ENCODE results near the gene PTGES3. TPM values are rescaled to one million over a fixed set of nuclear protein-coding genes. Genes with fewer than 3 reads are reported as not detected.

PTGES3 gene
- total and polyA plus RNA-seq, 7 experiments from 2014 or later, result 111 to 289 (median 154) TPM

DNA sequence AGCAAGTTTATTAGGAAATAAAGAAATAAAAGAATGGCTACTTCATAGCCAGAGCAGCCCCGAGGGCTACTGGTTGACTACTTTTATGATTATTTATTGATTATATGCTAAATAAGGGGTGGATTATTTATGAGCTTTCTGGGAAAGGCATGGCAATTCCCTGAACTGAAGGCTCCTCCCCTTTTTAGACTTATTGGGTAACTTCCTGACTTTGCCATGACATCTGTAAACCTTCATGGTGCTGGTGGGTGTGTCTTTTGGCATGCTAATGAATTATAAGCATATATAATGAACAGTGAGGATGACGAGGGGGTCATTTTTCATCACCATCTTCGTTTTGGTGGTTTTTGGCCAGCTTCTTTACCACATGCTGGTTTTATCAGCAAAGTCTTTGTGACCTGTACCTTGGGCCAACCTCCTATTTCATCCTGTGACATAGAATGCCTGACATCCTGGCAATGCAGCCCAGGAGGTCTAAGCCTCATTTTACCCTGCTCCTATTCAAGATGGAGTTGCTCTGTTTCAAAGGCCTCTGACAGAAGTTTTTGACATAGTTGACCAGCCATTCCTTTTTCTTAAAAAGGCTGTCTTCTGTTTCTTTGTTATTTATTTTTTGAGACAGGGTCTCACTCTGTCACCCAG lies 11.1 kb upstream of the PTGES3 start:
- no peaks in the 10 kb centered on the region for H3K36me3 ChIP-seq (ENCODE audit: control insufficient read depth in 2 of 3, insufficient read depth in 3 of 3, low read length in 3 of 3)
- peak; percentile 41 for ATAC-seq
- intact Hi-C loops (cut with micrococcal nuclease), result no loop called here
- DNase-seq, result no peak
- H3K4me3 ChIP-seq (ENCODE audit: low read length), result no peak overlapping the region
- H3K36me3 Mint-ChIP-seq, result peaks cover 0 to 3% (median 0%) of the 10 kb centered on the region in 5 donors
- ChIA-PET CTCF (no interaction called here), POLR2A (interaction anchor here (0.8 to 1.3 kb wide), 2 partner anchors 11 to 15 kb away, joined by 4 to 7 read pairs; partner anchors contain the start of gene PTGES3)
- H3K27ac Mint-ChIP-seq, result no peak overlapping the region
- H3K9me3 ChIP-seq (ENCODE audit: control insufficient read depth in 2 of 3, low read length in 3 of 3), result no peaks in the 10 kb centered on the region
- H3K9me3 Mint-ChIP-seq, result peaks cover 0 to 2% (median 0%) of the 10 kb centered on the region in 11 donors
- no peaks in the 10 kb centered on the region for H3K4me1 ChIP-seq (ENCODE audit: control insufficient read depth in 2 of 2, insufficient read depth in 2 of 2, low read length in 2 of 2)
- peaks cover 0 to 7% (median 0%) of the 10 kb centered on the region in 5 donors for H3K27me3 Mint-ChIP-seq
- no peak overlapping the region for H3K27ac ChIP-seq (ENCODE audit: low read depth, low read length)
- H3K4me1 Mint-ChIP-seq, result peaks cover 0 to 11% (median 3%) of the 10 kb centered on the region in 7 donors
- no peaks in the 10 kb centered on the region for H3K27me3 ChIP-seq (ENCODE audit: control insufficient read depth in 2 of 2, insufficient read depth in 2 of 2, low read length in 2 of 2)
- H3K4me3 Mint-ChIP-seq, result no peak overlapping the region

DNA sequence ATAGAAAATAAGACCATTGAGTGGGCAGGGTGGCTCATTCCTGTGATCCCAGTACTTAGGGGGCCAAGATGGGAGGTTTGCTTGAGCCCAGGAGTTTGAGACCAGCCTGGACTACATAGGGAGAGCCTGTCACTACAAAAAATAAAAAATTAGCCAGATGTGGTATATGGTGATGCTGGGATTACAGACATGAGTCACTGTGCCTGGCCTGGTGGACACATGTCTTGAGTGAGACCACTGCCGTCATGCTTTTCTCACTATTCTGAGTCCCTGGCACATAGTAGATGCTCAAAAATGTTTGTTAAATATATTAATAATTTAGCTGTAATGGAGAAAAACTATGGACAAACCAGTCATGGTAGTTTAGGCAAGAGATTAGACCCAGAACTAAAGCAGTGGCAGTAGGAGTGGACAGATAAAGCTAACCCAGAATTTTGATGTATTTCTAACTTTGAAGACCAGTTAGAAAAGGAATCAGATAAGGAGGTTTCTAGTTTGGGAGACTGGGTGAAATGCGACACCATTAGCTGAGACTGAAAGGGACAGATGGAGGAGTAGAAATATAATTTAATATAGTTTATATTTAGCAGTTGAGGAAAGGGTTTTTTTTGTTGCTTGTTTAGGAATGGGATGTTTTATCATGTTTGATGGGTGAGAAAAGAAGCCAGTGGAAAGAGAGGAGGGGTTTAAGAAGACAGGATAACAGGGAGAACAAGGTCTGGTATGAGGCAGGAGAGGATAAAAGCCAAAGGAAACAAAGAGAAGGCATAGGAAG lies 7.4 kb upstream of the PTGES3 start:
- Mint-ChIP-seq H3K4me1 (peaks cover 0 to 6% (median 0%) of the 10 kb centered on the region in 7 donors), H3K27ac (peak overlapping the region in 3 of 9 donors; percentile 14 to 78 (median 37)), H3K4me3 (no peak overlapping the region), H3K36me3 (peaks cover 0 to 3% (median 0%) of the 10 kb centered on the region in 5 donors), H3K9me3 (peaks cover 0 to 2% (median 0%) of the 10 kb centered on the region in 11 donors), H3K27me3 (peaks cover 0 to under 1% (median 0%) of the 10 kb centered on the region in 5 donors)
- no peaks in the 10 kb centered on the region for H3K4me1 ChIP-seq (ENCODE audit: control insufficient read depth in 2 of 2, insufficient read depth in 2 of 2, low read length in 2 of 2)
- no peak overlapping the region for H3K27ac ChIP-seq (ENCODE audit: low read depth, low read length)
- DNase-seq (no peak), ATAC-seq (no peak)
- intact Hi-C loops (cut with micrococcal nuclease), result no loop called here
- ChIA-PET CTCF (no interaction called here), POLR2A (no interaction called here)
- no peak overlapping the region for H3K4me3 ChIP-seq (ENCODE audit: low read length)
- no peaks in the 10 kb centered on the region for H3K36me3 ChIP-seq (ENCODE audit: control insufficient read depth in 2 of 3, insufficient read depth in 3 of 3, low read length in 3 of 3)
- no peaks in the 10 kb centered on the region for H3K9me3 ChIP-seq (ENCODE audit: control insufficient read depth in 2 of 3, low read length in 3 of 3)
- no peaks in the 10 kb centered on the region for H3K27me3 ChIP-seq (ENCODE audit: control insufficient read depth in 2 of 2, insufficient read depth in 2 of 2, low read length in 2 of 2)

DNA sequence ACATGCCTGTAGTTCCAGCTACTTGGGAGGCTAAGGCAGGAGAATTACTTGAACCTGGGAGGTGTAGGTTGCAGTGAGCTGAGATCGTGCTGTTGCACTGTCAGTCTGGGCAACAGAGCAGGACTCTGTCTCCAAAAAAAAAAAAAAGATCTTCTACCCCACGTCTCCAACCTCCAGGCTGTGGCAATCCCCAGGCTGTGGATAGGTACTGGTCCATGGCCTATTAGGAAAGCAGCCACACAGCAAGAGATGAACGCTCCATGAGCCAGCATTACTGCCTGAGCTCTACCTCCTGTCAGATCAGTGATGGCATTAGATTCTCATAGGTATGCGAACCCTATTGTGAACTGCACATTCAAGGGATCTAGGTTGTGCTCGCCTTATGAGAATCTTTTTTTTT lies 6.1 kb upstream of the PTGES3 start:
- H3K27ac Mint-ChIP-seq, result no peak overlapping the region
- CTCF ChIA-PET, result no interaction called here
- H3K4me3 Mint-ChIP-seq, result no peak overlapping the region

DNA sequence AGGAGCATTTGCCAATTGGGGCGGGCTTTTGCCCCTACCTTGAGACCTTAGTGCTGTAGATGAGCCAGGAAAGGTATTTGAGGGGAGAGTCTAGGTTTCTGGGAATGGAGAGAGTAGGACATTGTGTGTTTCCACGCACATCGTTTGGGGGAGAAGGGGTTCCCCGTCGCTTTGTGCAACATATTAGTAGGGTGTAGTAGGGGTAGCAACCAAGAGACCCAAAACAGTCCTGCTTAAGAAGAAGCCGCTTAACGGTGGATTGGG lies 694 bp upstream of the PTGES3 start:
- ATAC-seq, result no peak
- DNase-seq, result no peak
- Mint-ChIP-seq H3K27me3 (no peaks in the 10 kb centered on the region), H3K27ac (peak overlapping the region; percentile 95 to 100 (median 99)), H3K9me3 (peaks cover 0 to 3% (median 0%) of the 10 kb centered on the region in 11 donors), H3K36me3 (peaks cover 0 to 25% (median 15%) of the 10 kb centered on the region in 5 donors), H3K4me1 (peaks cover 20 to 40% (median 33%) of the 10 kb centered on the region in 7 donors), H3K4me3 (peak overlapping the region; percentile 97 to 100 (median 100))
- Histone ChIP-seq H3K9me3 (ENCODE audit: control insufficient read depth in 2 of 3, low read length in 3 of 3) (no peaks in the 10 kb centered on the region), H3K27me3 (ENCODE audit: control insufficient read depth in 2 of 2, insufficient read depth in 2 of 2, low read length in 2 of 2) (no peaks in the 10 kb centered on the region), H3K4me3 (ENCODE audit: low read length) (peak overlapping the region; percentile 80), H3K4me1 (ENCODE audit: control insufficient read depth in 2 of 2, insufficient read depth in 2 of 2, low read length in 2 of 2) (peaks cover 12 to 19% of the 10 kb centered on the region in 2 donors), H3K36me3 (ENCODE audit: control insufficient read depth in 2 of 3, insufficient read depth in 3 of 3, low read length in 3 of 3) (peaks cover 0 to 7% (median 0%) of the 10 kb centered on the region in 3 experiments), H3K27ac (ENCODE audit: low read depth, low read length) (peak overlapping the region; percentile 98)
- intact Hi-C loops (cut with micrococcal nuclease), result loop anchor here (1.0 to 5.0 kb wide), 22 partner anchors 22 to 1064 kb away; partner anchors contain the start of genes NACA (in 2 of the 2), SPRYD4 (in 2 of the 2), BAZ2A (in 1 of the 2) and BLOC1S1 (in 1 of the 2)
- ChIA-PET POLR2A (interaction anchor here (0.6 to 9.0 kb wide), 25 partner anchors 10 to 761 kb away, joined by 3 to 104 read pairs (median 4); partner anchors contain the start of genes ATP5F1B, BAZ2A, NACA and PRIM1), CTCF (interaction anchor here (0.7 to 2.7 kb wide), 3 partner anchors 35 to 312 kb away, joined by 3 to 9 read pairs (median 4); no protein-coding TSS in a partner anchor)

More for the DNA sequence above, 6.1 kb upstream of the PTGES3 start:
- intact Hi-C loops (cut with micrococcal nuclease), result no loop called here
- Histone ChIP-seq H3K9me3 (ENCODE audit: control insufficient read depth in 2 of 3, low read length in 3 of 3) (no peaks in the 10 kb centered on the region), H3K4me1 (ENCODE audit: control insufficient read depth in 2 of 2, insufficient read depth in 2 of 2, low read length in 2 of 2) (no peaks in the 10 kb centered on the region), H3K27ac (ENCODE audit: low read depth, low read length) (no peak overlapping the region), H3K27me3 (ENCODE audit: control insufficient read depth in 2 of 2, insufficient read depth in 2 of 2, low read length in 2 of 2) (no peaks in the 10 kb centered on the region), H3K4me3 (ENCODE audit: low read length) (no peak overlapping the region), H3K36me3 (ENCODE audit: control insufficient read depth in 2 of 3, insufficient read depth in 3 of 3, low read length in 3 of 3) (no peaks in the 10 kb centered on the region)
- DNase-seq (no peak), ATAC-seq (no peak)
- peaks cover 0 to 2% (median 0%) of the 10 kb centered on the region in 5 donors for H3K36me3 Mint-ChIP-seq
- POLR2A ChIA-PET, result interaction anchor here (1.1 kb wide), 1 partner anchor 30 kb away, joined by 3 read pairs; no protein-coding TSS in a partner anchor
- peaks cover 0 to 2% (median 0%) of the 10 kb centered on the region in 11 donors for H3K9me3 Mint-ChIP-seq
- peaks cover 0 to 4% (median 1%) of the 10 kb centered on the region in 7 donors for H3K4me1 Mint-ChIP-seq
- H3K27me3 Mint-ChIP-seq, result no peaks in the 10 kb centered on the region

DNA sequence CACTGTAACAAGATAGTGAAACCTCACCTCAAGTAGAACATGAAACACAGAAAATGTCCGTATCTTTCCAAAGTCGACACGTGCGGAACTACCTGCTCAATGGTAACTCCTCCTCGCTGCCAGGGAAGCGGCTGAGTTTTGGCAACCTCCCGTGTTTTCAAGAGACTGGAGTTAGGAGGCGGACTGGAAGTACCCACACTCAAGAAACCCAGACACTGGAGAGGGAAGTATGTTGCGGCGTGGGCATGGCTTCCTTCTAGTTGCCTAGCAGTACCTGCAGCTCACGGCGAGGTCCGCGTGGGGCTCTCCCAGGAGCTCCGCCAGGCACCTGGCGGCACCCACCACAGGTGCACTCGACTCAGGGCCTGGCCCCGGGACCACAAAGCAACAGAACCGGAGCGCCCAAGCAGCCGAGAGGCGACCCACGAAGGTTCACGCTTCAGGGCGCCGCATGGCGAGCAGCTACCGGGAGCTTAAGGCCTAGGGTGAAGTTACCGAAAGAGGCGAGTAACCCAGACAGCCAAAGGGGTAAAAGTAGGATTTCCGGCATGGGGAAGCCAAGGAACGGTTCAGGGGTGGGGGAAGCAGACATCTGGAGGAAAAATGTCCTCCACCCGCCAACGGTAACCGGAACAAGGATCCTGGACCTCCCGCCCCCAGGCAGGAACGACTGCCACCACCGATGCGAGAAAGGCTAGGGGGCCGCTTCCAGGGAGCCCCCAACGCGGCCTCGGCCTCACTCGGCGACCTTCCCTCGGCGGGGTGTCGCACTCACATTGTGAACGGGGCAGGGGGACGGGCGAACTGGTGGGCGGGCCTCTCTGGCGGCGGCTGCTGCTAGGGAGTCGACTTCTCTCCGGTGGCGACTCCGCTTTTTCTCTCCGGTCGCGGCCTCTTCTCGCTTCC lies 608 bp downstream of the PTGES3 start:
- Histone ChIP-seq H3K27me3 (ENCODE audit: control insufficient read depth in 2 of 2, insufficient read depth in 2 of 2, low read length in 2 of 2) (no peaks in the 10 kb centered on the region), H3K4me3 (ENCODE audit: low read length) (peak overlapping the region; percentile 80), H3K36me3 (ENCODE audit: control insufficient read depth in 2 of 3, insufficient read depth in 3 of 3, low read length in 3 of 3) (peaks cover 0 to 7% (median 0%) of the 10 kb centered on the region in 3 experiments), H3K4me1 (ENCODE audit: control insufficient read depth in 2 of 2, insufficient read depth in 2 of 2, low read length in 2 of 2) (peaks cover 19 to 20% of the 10 kb centered on the region in 2 donors), H3K27ac (ENCODE audit: low read depth, low read length) (peak overlapping the region; percentile 98), H3K9me3 (ENCODE audit: control insufficient read depth in 2 of 3, low read length in 3 of 3) (no peaks in the 10 kb centered on the region)
- peak; percentile 63 for ATAC-seq
- intact Hi-C loops (cut with micrococcal nuclease), result loop anchor here (1.0 to 5.0 kb wide), 25 partner anchors 15 to 1065 kb away; partner anchors contain the start of genes NACA (in 2 of the 2), SPRYD4 (in 2 of the 2), BAZ2A (in 1 of the 2) and BLOC1S1 (in 1 of the 2)
- H3K27me3 Mint-ChIP-seq, result no peaks in the 10 kb centered on the region
- H3K4me3 Mint-ChIP-seq, result peak overlapping the region; percentile 97 to 100 (median 100)
- ChIA-PET POLR2A (interaction anchor here (0.6 to 9.0 kb wide), 28 partner anchors 9 to 466 kb away, joined by 3 to 104 read pairs (median 4); partner anchors contain the start of genes ATP5F1B, BAZ2A, NACA and PRIM1), CTCF (interaction anchor here (0.8 to 2.7 kb wide), 4 partner anchors 25 to 58 kb away, joined by 3 to 9 read pairs (median 4); partner anchors contain the start of gene NACA)
- peaks cover 20 to 48% (median 40%) of the 10 kb centered on the region in 7 donors for H3K4me1 Mint-ChIP-seq
- peak; percentile 39 to 74 (median 67) for DNase-seq
- H3K36me3 Mint-ChIP-seq, result peaks cover 0 to 25% (median 15%) of the 10 kb centered on the region in 5 donors
- H3K27ac Mint-ChIP-seq, result peak overlapping the region; percentile 95 to 100 (median 99)
- H3K9me3 Mint-ChIP-seq, result peaks cover 0 to 3% (median 0%) of the 10 kb centered on the region in 11 donors
